CD4-positive, CD25-positive, alpha-beta regulatory T cell (primary cell): ENCODE measurements around the gene MTA3. TPM values are rescaled to one million over a fixed set of nuclear protein-coding genes. Genes with fewer than 3 reads are reported as not detected.

Source experiments
- ATAC-seq, 2 donors: fragments of 150-1000 bp; cut with Tn5 transposase; one replicate each; pipeline ENCODE4 v1.10.0; 2021; ENCODE audit warnings: low read depth in 2 of 2, moderate number of reproducible peaks in 2 of 2, moderate library complexity in 1 of 2
- DNase-seq, 3 donors: peaks; one replicate each; pipeline versions ENCODE4 v3.0.0 to v3.0.0-alpha.2; 2012 to 2022; ENCODE audit warnings: mixed read lengths in 1 of 3
- H3K27ac ChIP-seq: one replicate; pipeline ENCODE4 v1.7.0; 2013; ENCODE audit warnings: mild to moderate bottlenecking, low read length; ENCODE audit not compliant: insufficient read depth, poor library complexity, severe bottlenecking
- H3K27me3 ChIP-seq: one replicate; pipeline ENCODE4 v1.7.0; 2013; ENCODE audit warnings: low read length; ENCODE audit not compliant: control insufficient read depth, insufficient read depth
- H3K36me3 ChIP-seq: one replicate; pipeline ENCODE4 v1.7.0; 2013; ENCODE audit warnings: mild to moderate bottlenecking, low read length, moderate library complexity; ENCODE audit not compliant: control insufficient read depth, insufficient read depth
- H3K4me1 ChIP-seq: 2 replicates; pipeline ENCODE4 v1.7.0; 2013; ENCODE audit warnings: mild to moderate bottlenecking, low read length; ENCODE audit not compliant: insufficient read depth, control insufficient read depth, poor library complexity, severe bottlenecking
- H3K4me3 ChIP-seq: one replicate; pipeline ENCODE4 v1.7.0; 2013; ENCODE audit warnings: low read depth, mild to moderate bottlenecking, low read length, moderate library complexity
- H3K9me3 ChIP-seq, 2 experiments: 1 replicate in 1 of 2; 2 replicates in 1 of 2; pipeline ENCODE4 v1.7.0; 2013; ENCODE audit warnings: low read length in 2 of 2, mild to moderate bottlenecking in 1 of 2, moderate library complexity in 1 of 2; ENCODE audit not compliant: control insufficient read depth in 2 of 2
- H3K27ac Mint-ChIP-seq, 3 donors: one replicate each; pipeline ENCODE4 v1.8.0; 2020 to 2022; ENCODE audit warnings: mild to moderate bottlenecking in 3 of 3, mixed read lengths in 3 of 3, moderate library complexity in 2 of 3
- H3K27me3 Mint-ChIP-seq: one replicate; pipeline ENCODE4 v1.8.0; 2022; ENCODE audit warnings: mild to moderate bottlenecking, mixed read lengths
- H3K36me3 Mint-ChIP-seq: one replicate; pipeline ENCODE4 v1.8.0; 2020; ENCODE audit warnings: mixed read lengths
- H3K4me1 Mint-ChIP-seq, 4 donors: one replicate each; pipeline ENCODE4 v1.8.0; 2020 to 2022; ENCODE audit warnings: mixed read lengths in 4 of 4, mild to moderate bottlenecking in 1 of 4
- H3K4me3 Mint-ChIP-seq, 4 donors: one replicate each; pipeline ENCODE4 v1.8.0; 2020 to 2022; ENCODE audit warnings: mild to moderate bottlenecking in 4 of 4, mixed read lengths in 4 of 4, moderate library complexity in 3 of 4
- H3K9me3 Mint-ChIP-seq, 7 donors: one replicate each; pipeline ENCODE4 v1.8.0; 2020 to 2022; ENCODE audit warnings: mixed read lengths in 7 of 7, mild to moderate bottlenecking in 3 of 7, moderate library complexity in 2 of 7
- polyA plus RNA-seq, 4 donors: library from polyadenylated mRNA; unstranded; fragments of 300-500 nt; fragmentation: Illumina TruSeq; gene quantifications; one replicate each; pipeline ENCODE4 v1.2.3, GENCODE V29; 2021
- total RNA-seq: library from RNA; stranded (reverse); gene quantifications from one replicate; pipeline ENCODE4 v1.2.3, GENCODE V29; 2022

Gene MTA3
- total and polyA plus RNA-seq, 5 donors from 2014 or later = 7.7 to 20.4 (median 9.4) TPM

GRCh38 chr2:42706836-42707235, 138.4 kb downstream of the MTA3 start:
- Histone ChIP-seq H3K4me3 (no peak overlapping the region), H3K4me1 (no peaks in the 10 kb centered on the region), H3K27me3 (no peaks in the 10 kb centered on the region), H3K36me3 (peaks cover 4% of the 10 kb centered on the region), H3K27ac (no peak overlapping the region), H3K9me3 (no peaks in the 10 kb centered on the region)
- H3K9me3 Mint-ChIP-seq = no peaks in the 10 kb centered on the region
- H3K4me1 Mint-ChIP-seq = no peaks in the 10 kb centered on the region
- DNase-seq (no peak), ATAC-seq (no peak)
- H3K27me3 Mint-ChIP-seq = no peaks in the 10 kb centered on the region
- H3K36me3 Mint-ChIP-seq = peaks cover 41% of the 10 kb centered on the region
- H3K27ac Mint-ChIP-seq = no peak overlapping the region
- H3K4me3 Mint-ChIP-seq = no peak overlapping the region

GRCh38 chr2:42708179-42708578, 139.7 kb downstream of the MTA3 start:
- Histone ChIP-seq H3K4me1 (no peaks in the 10 kb centered on the region), H3K9me3 (no peaks in the 10 kb centered on the region), H3K36me3 (peaks cover 4% of the 10 kb centered on the region), H3K27ac (no peak overlapping the region), H3K27me3 (no peaks in the 10 kb centered on the region), H3K4me3 (no peak overlapping the region)
- Mint-ChIP-seq H3K4me1 (no peaks in the 10 kb centered on the region), H3K36me3 (peaks cover 35% of the 10 kb centered on the region), H3K9me3 (no peaks in the 10 kb centered on the region), H3K27me3 (no peaks in the 10 kb centered on the region), H3K27ac (no peak overlapping the region), H3K4me3 (no peak overlapping the region)
- DNase-seq (no peak), ATAC-seq (no peak)

GRCh38 chr2:42711896-42712295, 143.5 kb downstream of the MTA3 start:
- Mint-ChIP-seq H3K4me1 (no peaks in the 10 kb centered on the region), H3K27ac (no peak overlapping the region), H3K9me3 (peaks cover 0 to 1% (median 0%) of the 10 kb centered on the region in 7 donors), H3K27me3 (no peaks in the 10 kb centered on the region), H3K4me3 (no peak overlapping the region), H3K36me3 (peaks cover 24% of the 10 kb centered on the region)
- ATAC-seq (no peak), DNase-seq (no peak)
- no peaks in the 10 kb centered on the region for H3K9me3 ChIP-seq
- no peaks in the 10 kb centered on the region for H3K27me3 ChIP-seq
- H3K27ac ChIP-seq = no peak overlapping the region
- H3K36me3 ChIP-seq = no peaks in the 10 kb centered on the region
- no peaks in the 10 kb centered on the region for H3K4me1 ChIP-seq
- no peak overlapping the region for H3K4me3 ChIP-seq

- no peak overlapping the region for H3K4me3 ChIP-seq
- no peaks in the 10 kb centered on the region for H3K27me3 Mint-ChIP-seq
- H3K4me1 ChIP-seq = no peaks in the 10 kb centered on the region
- H3K27me3 ChIP-seq = no peaks in the 10 kb centered on the region
- peaks cover 24% of the 10 kb centered on the region for H3K36me3 Mint-ChIP-seq
- H3K27ac ChIP-seq = no peak overlapping the region
- H3K4me1 Mint-ChIP-seq = no peaks in the 10 kb centered on the region
- H3K27ac Mint-ChIP-seq = no peak overlapping the region
- no peaks in the 10 kb centered on the region for H3K9me3 ChIP-seq
- H3K9me3 Mint-ChIP-seq = peaks cover 0 to 1% (median 0%) of the 10 kb centered on the region in 7 donors
- ATAC-seq (no peak), DNase-seq (no peak)
- H3K36me3 ChIP-seq = no peaks in the 10 kb centered on the region
- no peak overlapping the region for H3K4me3 Mint-ChIP-seq
These were observed 144.5 kb downstream of the MTA3 start for GRCh38 chr2:42712934-42713333.

GRCh38 chr2:42713920-42714319, 145.5 kb downstream of the MTA3 start:
- no peak overlapping the region for H3K4me3 ChIP-seq
- no peaks in the 10 kb centered on the region for H3K9me3 ChIP-seq
- H3K4me1 Mint-ChIP-seq = no peaks in the 10 kb centered on the region
- H3K9me3 Mint-ChIP-seq = peaks cover 0 to 1% (median 0%) of the 10 kb centered on the region in 7 donors
- H3K27ac ChIP-seq = no peak overlapping the region
- no peaks in the 10 kb centered on the region for H3K4me1 ChIP-seq
- H3K4me3 Mint-ChIP-seq = no peak overlapping the region
- ATAC-seq (no peak), DNase-seq (no peak)
- H3K36me3 ChIP-seq = no peaks in the 10 kb centered on the region
- no peaks in the 10 kb centered on the region for H3K27me3 ChIP-seq
- H3K27me3 Mint-ChIP-seq = no peaks in the 10 kb centered on the region
- peaks cover 15% of the 10 kb centered on the region for H3K36me3 Mint-ChIP-seq
- H3K27ac Mint-ChIP-seq = no peak overlapping the region

- Mint-ChIP-seq H3K9me3 (peaks cover 0 to 1% (median 0%) of the 10 kb centered on the region in 7 donors), H3K4me3 (no peak overlapping the region), H3K36me3 (peaks cover 11% of the 10 kb centered on the region), H3K4me1 (no peaks in the 10 kb centered on the region), H3K27me3 (no peaks in the 10 kb centered on the region), H3K27ac (no peak overlapping the region)
- Histone ChIP-seq H3K27me3 (no peaks in the 10 kb centered on the region), H3K9me3 (no peaks in the 10 kb centered on the region), H3K27ac (no peak overlapping the region), H3K36me3 (no peaks in the 10 kb centered on the region), H3K4me1 (no peaks in the 10 kb centered on the region), H3K4me3 (no peak overlapping the region)
- ATAC-seq = no peak
- no peak for DNase-seq
These were observed 146.3 kb downstream of the MTA3 start for GRCh38 chr2:42714686-42715085.

GRCh38 chr2:42721898-42722297, 153.5 kb downstream of the MTA3 start:
- H3K27ac Mint-ChIP-seq = peak overlapping the region in 1 of 3 donors; percentile 50
- no peak for ATAC-seq

GRCh38 chr2:42722320-42723190, 154.1 kb downstream of the MTA3 start:
- H3K27me3 ChIP-seq = no peaks in the 10 kb centered on the region
- H3K4me1 Mint-ChIP-seq = peaks cover 0 to 17% (median 4%) of the 10 kb centered on the region in 4 donors
- peak in 1 of 3 donors; percentile 61 for DNase-seq
- no peaks in the 10 kb centered on the region for H3K9me3 ChIP-seq
- no peak overlapping the region for H3K4me3 Mint-ChIP-seq
- H3K36me3 ChIP-seq = peaks cover 4% of the 10 kb centered on the region
- no peak overlapping the region for H3K27ac ChIP-seq
- peaks cover 28% of the 10 kb centered on the region for H3K36me3 Mint-ChIP-seq
- H3K27me3 Mint-ChIP-seq = no peaks in the 10 kb centered on the region
- no peaks in the 10 kb centered on the region for H3K4me1 ChIP-seq
- no peak overlapping the region for H3K4me3 ChIP-seq
- no peaks in the 10 kb centered on the region for H3K9me3 Mint-ChIP-seq
- H3K27ac Mint-ChIP-seq = peak overlapping the region in 1 of 3 donors; percentile 50
- ATAC-seq = peak; percentile 35 to 37

More at GRCh38 chr2:42721898-42722297, 153.5 kb downstream of the MTA3 start:
- H3K36me3 ChIP-seq = peaks cover 4% of the 10 kb centered on the region
- no peaks in the 10 kb centered on the region for H3K27me3 ChIP-seq
- H3K4me3 ChIP-seq = no peak overlapping the region
- H3K4me3 Mint-ChIP-seq = no peak overlapping the region
- peaks cover 28% of the 10 kb centered on the region for H3K36me3 Mint-ChIP-seq
- H3K4me1 ChIP-seq = no peaks in the 10 kb centered on the region
- peaks cover 0 to 17% (median 4%) of the 10 kb centered on the region in 4 donors for H3K4me1 Mint-ChIP-seq
- no peak overlapping the region for H3K27ac ChIP-seq
- DNase-seq = no peak
- no peaks in the 10 kb centered on the region for H3K9me3 Mint-ChIP-seq
- no peaks in the 10 kb centered on the region for H3K9me3 ChIP-seq
- no peaks in the 10 kb centered on the region for H3K27me3 Mint-ChIP-seq
